Measurements from ENCODE around the gene PPM1M. TPM values are rescaled to one million over a fixed set of nuclear protein-coding genes. Genes with fewer than 3 reads are reported as not detected.

The PPM1M gene
- total RNA-seq, 1 experiment from 2014 or later, result 16.2 TPM

GRCh38 chr3:52250122-52250521, 4.6 kb downstream of the PPM1M start:
- Histone ChIP-seq H3K79me2 (ENCODE audit: low read depth) (no peaks in the 10 kb centered on the region), H3K4me3 (no peak overlapping the region), H2AFZ (no peak overlapping the region), H3K36me3 (ENCODE audit: low read depth) (no peaks in the 10 kb centered on the region), H3K9me3 (ENCODE audit: insufficient read depth, low read depth) (no peaks in the 10 kb centered on the region), H3K9me2 (ENCODE audit: insufficient read depth) (no peaks in the 10 kb centered on the region), H3K4me2 (no peak overlapping the region), H3K27ac (no peak overlapping the region), H3K27me3 (ENCODE audit: insufficient read depth, low read depth) (no peaks in the 10 kb centered on the region), H3F3A (ENCODE audit: insufficient read depth, low read depth) (peaks cover 31% of the 10 kb centered on the region; the same call in 1 of the 2 replicates), H3K4me1 (replicated peaks; ENCODE audit: insufficient read depth) (peaks cover 3% of the 10 kb centered on the region), H4K20me1 (ENCODE audit: insufficient read depth) (no peaks in the 10 kb centered on the region; the same call in none of the 2 replicates)
- ChIA-PET CTCF (no interaction called here), POLR2A (ENCODE audit: unreplicated experiment) (interaction anchor here (0.7 kb wide), 1 partner anchor 193 kb away, joined by 20 read pairs; no protein-coding TSS in a partner anchor)
- intact Hi-C loops (cut with micrococcal nuclease; ENCODE audit: unreplicated experiment), result no loop called here
- BruUV-seq (replicated peaks), result no TSS peak
- TF ChIP-seq CTCF (conservative IDR thresholded peaks at IDR 0.05) (no peak), EZH2 (IDR thresholded peaks at IDR 0.05; ENCODE audit: low read depth) (no peak)
- no peak for DNase-seq

GRCh38 chr3:52253314-52254304, 8.1 kb downstream of the PPM1M start:
- Histone ChIP-seq H3F3A (ENCODE audit: insufficient read depth, low read depth) (peaks cover 30% of the 10 kb centered on the region; the same call in 1 of the 2 replicates), H3K36me3 (ENCODE audit: low read depth) (peaks cover 9% of the 10 kb centered on the region), H3K79me2 (ENCODE audit: low read depth) (no peaks in the 10 kb centered on the region), H3K27ac (no peak overlapping the region), H3K27me3 (ENCODE audit: insufficient read depth, low read depth) (no peaks in the 10 kb centered on the region), H3K9me2 (ENCODE audit: insufficient read depth) (no peaks in the 10 kb centered on the region), H3K4me1 (replicated peaks; ENCODE audit: insufficient read depth) (no peaks in the 10 kb centered on the region), H3K4me2 (no peak overlapping the region), H2AFZ (no peak overlapping the region), H3K4me3 (no peak overlapping the region), H4K20me1 (ENCODE audit: insufficient read depth) (no peaks in the 10 kb centered on the region; the same call in none of the 2 replicates), H3K9me3 (ENCODE audit: insufficient read depth, low read depth) (no peaks in the 10 kb centered on the region)
- intact Hi-C loops (cut with micrococcal nuclease; ENCODE audit: unreplicated experiment), result no loop called here
- DNase-seq, result no peak
- ChIA-PET POLR2A (ENCODE audit: unreplicated experiment) (no interaction called here), CTCF (no interaction called here)
- TF ChIP-seq CTCF (conservative IDR thresholded peaks at IDR 0.05), result no peak
- TF ChIP-seq EZH2 (IDR thresholded peaks at IDR 0.05; ENCODE audit: low read depth), result no peak
- no TSS peak for BruUV-seq (replicated peaks)

- H3K36me3 ChIP-seq (ENCODE audit: low read depth), result peaks cover 19% of the 10 kb centered on the region
- no peak overlapping the region for H3K27ac ChIP-seq
- H3K4me1 ChIP-seq (replicated peaks; ENCODE audit: insufficient read depth), result no peaks in the 10 kb centered on the region
- POLR2A ChIA-PET (ENCODE audit: unreplicated experiment), result no interaction called here
- H2AFZ ChIP-seq, result no peak overlapping the region
- no peak for TF ChIP-seq CTCF (conservative IDR thresholded peaks at IDR 0.05)
- no peak for TF ChIP-seq EZH2 (IDR thresholded peaks at IDR 0.05; ENCODE audit: low read depth)
- BruUV-seq (replicated peaks), result no TSS peak
- H3K79me2 ChIP-seq (ENCODE audit: low read depth), result no peaks in the 10 kb centered on the region
- no peak overlapping the region for H3K4me3 ChIP-seq
- H3K9me2 ChIP-seq (ENCODE audit: insufficient read depth), result no peaks in the 10 kb centered on the region
- H3K27me3 ChIP-seq (ENCODE audit: insufficient read depth, low read depth), result no peaks in the 10 kb centered on the region
- peaks cover 22% of the 10 kb centered on the region; the same call in 1 of the 2 replicates for H3F3A ChIP-seq (ENCODE audit: insufficient read depth, low read depth)
- H3K4me2 ChIP-seq, result no peak overlapping the region
- intact Hi-C loops (cut with micrococcal nuclease; ENCODE audit: unreplicated experiment), result no loop called here
- no peaks in the 10 kb centered on the region for H3K9me3 ChIP-seq (ENCODE audit: insufficient read depth, low read depth)
- DNase-seq, result no peak
- CTCF ChIA-PET, result interaction anchor here (0.6 kb wide), 1 partner anchor 34 kb away, joined by 3 read pairs; no protein-coding TSS in a partner anchor
- H4K20me1 ChIP-seq (ENCODE audit: insufficient read depth), result no peaks in the 10 kb centered on the region; the same call in none of the 2 replicates
Observed at GRCh38 chr3:52254608-52255007, 9.0 kb downstream of the PPM1M start.
